Measurements from ENCODE around the gene UBXN11. TPM values are rescaled to one million over a fixed set of nuclear protein-coding genes. Genes with fewer than 3 reads are reported as not detected.

UBXN11 gene
- total RNA-seq, 1 donor from 2014 or later, result 23.1 TPM

- intact Hi-C loops (cut with DNase I), result no loop called here
- ATAC-seq, result no peak
- no peak for DNase-seq (ENCODE audit: low spot score)
Observed at GRCh38 chr1:26237230-26237966, 69.0 kb downstream of the UBXN11 start.

DNA sequence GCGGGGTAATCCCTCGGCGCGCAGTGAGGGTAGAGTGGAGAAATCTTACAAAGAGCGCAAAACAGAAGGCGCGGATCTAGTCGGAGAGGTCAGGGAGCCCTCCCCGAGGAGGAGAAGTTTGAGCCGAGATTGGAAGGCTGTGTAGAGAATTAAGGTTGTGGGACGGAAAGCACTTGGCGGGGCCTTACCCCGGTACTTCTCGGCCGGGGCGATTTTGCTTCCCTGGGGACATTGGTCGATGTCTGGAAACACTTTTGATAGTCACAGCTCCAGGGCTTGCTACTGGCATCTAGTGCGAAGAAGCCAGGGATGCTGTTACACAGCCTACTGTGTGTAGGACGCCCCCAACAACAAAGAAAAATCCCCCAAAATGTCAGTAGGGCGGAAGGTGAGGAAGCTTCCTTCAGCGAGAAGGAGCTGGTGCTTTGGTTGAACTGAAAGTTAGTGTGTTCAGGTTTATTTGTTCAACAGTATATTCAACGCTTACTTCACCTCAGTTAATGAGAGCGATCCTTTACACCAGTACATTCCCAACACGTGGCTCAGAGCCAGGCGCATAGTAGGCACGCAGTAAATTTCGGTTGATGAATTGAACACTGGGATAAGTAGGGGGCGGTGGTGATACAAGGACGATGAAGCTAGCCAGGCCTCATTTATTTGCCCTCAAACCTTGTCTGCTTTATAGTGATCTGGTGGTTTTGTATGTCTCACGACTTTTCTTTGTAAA is 71.6 kb downstream of the UBXN11 start:
- ATAC-seq (no peak), DNase-seq (ENCODE audit: low spot score) (no peak)
- intact Hi-C loops (cut with DNase I), result no loop called here

- DNase-seq (ENCODE audit: low spot score) (peak; percentile 99), ATAC-seq (peak; percentile 100)
- intact Hi-C loops (cut with DNase I), result no loop called here
Observed at GRCh38 chr1:26233903-26234643, 72.4 kb downstream of the UBXN11 start, which contains the start of gene CEP85. CEP85 (plus strand) TSS chr1:26234200; CDS start chr1:26239784, 5,584 bp downstream.

Other genes with a start within 250 kb of the UBXN11 start
- 0.18 TPM for gene TRIM63, start 239.0 kb downstream of the UBXN11 start, total RNA-seq
- gene PDIK1L, start 194.8 kb downstream of the UBXN11 start, total RNA-seq, result 11.2 TPM
- 11.8 TPM for gene FAM110D, start 147.6 kb downstream of the UBXN11 start, total RNA-seq
- not detected for gene C1orf232, start 137.7 kb downstream of the UBXN11 start, total RNA-seq
- gene ZNF593, start 136.7 kb downstream of the UBXN11 start, total RNA-seq, result 18.3 TPM
- not detected for gene ZNF593OS, start 134.8 kb downstream of the UBXN11 start, total RNA-seq
- 3.1 TPM for gene CNKSR1, start 129.1 kb downstream of the UBXN11 start, total RNA-seq
- not detected for gene CATSPER4, start 116.0 kb downstream of the UBXN11 start, total RNA-seq
- 17.6 TPM for gene CEP85, start 72.4 kb downstream of the UBXN11 start, total RNA-seq
- 106 TPM for gene SH3BGRL3, start 26.6 kb downstream of the UBXN11 start, total RNA-seq
- gene CD52, start 11.3 kb upstream of the UBXN11 start, total RNA-seq, result 13.2 TPM
- gene CRYBG2, start 47.5 kb upstream of the UBXN11 start, total RNA-seq, result not detected
- gene ZNF683, start 66.1 kb upstream of the UBXN11 start, total RNA-seq, result 0.31 TPM
- gene LIN28A, start 104.2 kb upstream of the UBXN11 start, total RNA-seq, result not detected
- gene DHDDS, start 125.7 kb upstream of the UBXN11 start, total RNA-seq, result 42.2 TPM
- 199 TPM for gene HMGN2, start 165.8 kb upstream of the UBXN11 start, total RNA-seq
- 26.8 TPM for gene RPS6KA1, start 223.1 kb upstream of the UBXN11 start, total RNA-seq

Data from sciatic nerve (tissue), 2 donors.